Karpas-422 (cell line): ENCODE measurements around the gene DBH. TPM values are rescaled to one million over a fixed set of nuclear protein-coding genes. Genes with fewer than 3 reads are reported as not detected.

Source experiments
- DNase-seq: peaks from one replicate; pipeline ENCODE4 v3.0.0-alpha.2; 2015
- H2AFZ ChIP-seq: fragments of 200-600 bp; sonication (generic); 2 replicates; pipeline ENCODE4 v1.6.1; 2014; ENCODE audit warnings: antibody characterized with exemption, low read length, mixed read lengths
- H3K27ac ChIP-seq: fragments of 200-600 bp; sonication (generic); 2 replicates; pipeline ENCODE4 v1.5.1; 2014; ENCODE audit warnings: mild to moderate bottlenecking, low read length, moderate library complexity
- H3K27me3 ChIP-seq: fragments of 200-600 bp; sonication (generic); 2 replicates; pipeline ENCODE4 v1.6.1; 2014; ENCODE audit warnings: low read length, mixed read lengths
- H3K36me3 ChIP-seq: fragments of 200-600 bp; sonication (generic); 2 replicates; pipeline ENCODE4 v1.6.1; 2014; ENCODE audit warnings: low read length, mixed read lengths; ENCODE audit not compliant: insufficient read depth
- H3K4me1 ChIP-seq: fragments of 200-600 bp; sonication (generic); 2 replicates; pipeline ENCODE4 v1.6.1; 2014; ENCODE audit warnings: mild to moderate bottlenecking, low read length, mixed read lengths
- H3K4me2 ChIP-seq: fragments of 200-600 bp; sonication (generic); 2 replicates; pipeline ENCODE4 v1.6.1; 2014; ENCODE audit warnings: low read length, low read depth, mild to moderate bottlenecking; ENCODE audit not compliant: poor library complexity, severe bottlenecking
- H3K4me3 ChIP-seq: fragments of 200-600 bp; sonication (generic); 2 replicates; pipeline ENCODE4 v1.5.1; 2014; ENCODE audit warnings: mild to moderate bottlenecking, antibody characterized with exemption, low read length, mixed read lengths
- H3K79me2 ChIP-seq: fragments of 200-600 bp; sonication (generic); 2 replicates; pipeline ENCODE4 v1.6.1; 2014; ENCODE audit warnings: mild to moderate bottlenecking, low read length, mixed read lengths
- H3K9ac ChIP-seq: fragments of 200-600 bp; sonication (generic); 2 replicates; pipeline ENCODE4 v1.6.0; 2014; ENCODE audit warnings: low read length
- H3K9me2 ChIP-seq: fragments of 200-600 bp; sonication (generic), shearing (Covaris generic); replicated peaks from 2 replicates; pipeline ENCODE4 v1.6.0; 2014; ENCODE audit warnings: mild to moderate bottlenecking, low read length, moderate library complexity; ENCODE audit not compliant: insufficient read depth
- H3K9me3 ChIP-seq: fragments of 300-700, 200-600 bp; sonication (generic); 2 replicates; pipeline ENCODE4 v1.6.1; 2014; ENCODE audit warnings: low read length, mixed read lengths
- H4K20me1 ChIP-seq: fragments of 200-600 bp; sonication (generic); 2 replicates; pipeline ENCODE4 v1.6.1; 2014; ENCODE audit warnings: mild to moderate bottlenecking, antibody characterized with exemption, low read length, low read depth; ENCODE audit not compliant: insufficient read depth
- total RNA-seq: library from RNA; depleted of rRNA; stranded (reverse); fragments of >200 nt; shearing (Covaris generic); gene quantifications from 2 replicates; pipeline ENCODE4 v1.2.3, GENCODE V29; 2014; ENCODE audit warnings: low replicate concordance

Gene DBH
- total RNA-seq, 1 experiment from 2014 or later: not detected

DNA sequence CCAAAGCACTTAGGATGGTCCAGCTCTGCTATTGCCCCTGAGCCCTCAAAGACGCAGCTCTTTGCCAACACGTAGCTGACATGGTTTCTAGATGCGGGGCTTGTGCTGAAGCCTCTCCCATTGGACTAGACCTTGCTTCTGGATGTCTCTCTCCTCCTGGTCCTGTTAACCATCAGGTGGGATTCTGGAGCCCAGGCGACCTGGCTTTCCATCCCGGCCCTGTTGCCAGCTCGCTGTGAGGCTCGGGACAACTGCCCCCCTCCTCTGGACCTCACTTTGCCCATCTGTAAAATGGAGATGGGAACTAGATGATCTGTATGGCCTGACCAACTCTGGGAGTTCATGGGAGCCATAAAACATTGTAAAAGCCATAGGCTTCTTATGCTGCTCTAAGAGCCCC is 4.0 kb downstream of the DBH start:
- no peak overlapping the region for H3K4me2 ChIP-seq
- H3K79me2 ChIP-seq: no peaks in the 10 kb centered on the region
- H3K9ac ChIP-seq: no peak overlapping the region
- no peak overlapping the region for H2AFZ ChIP-seq
- DNase-seq: no peak
- no peaks in the 10 kb centered on the region for H3K9me2 ChIP-seq
- no peak overlapping the region for H3K4me3 ChIP-seq
- H3K9me3 ChIP-seq: no peaks in the 10 kb centered on the region
- H3K27me3 ChIP-seq: no peaks in the 10 kb centered on the region
- no peaks in the 10 kb centered on the region for H3K36me3 ChIP-seq
- H3K27ac ChIP-seq: no peak overlapping the region
- no peaks in the 10 kb centered on the region for H3K4me1 ChIP-seq
- 0 out of 2 replicates have a peak, but pooled peaks cover 3% of the 10 kb centered on the region for H4K20me1 ChIP-seq

DNA sequence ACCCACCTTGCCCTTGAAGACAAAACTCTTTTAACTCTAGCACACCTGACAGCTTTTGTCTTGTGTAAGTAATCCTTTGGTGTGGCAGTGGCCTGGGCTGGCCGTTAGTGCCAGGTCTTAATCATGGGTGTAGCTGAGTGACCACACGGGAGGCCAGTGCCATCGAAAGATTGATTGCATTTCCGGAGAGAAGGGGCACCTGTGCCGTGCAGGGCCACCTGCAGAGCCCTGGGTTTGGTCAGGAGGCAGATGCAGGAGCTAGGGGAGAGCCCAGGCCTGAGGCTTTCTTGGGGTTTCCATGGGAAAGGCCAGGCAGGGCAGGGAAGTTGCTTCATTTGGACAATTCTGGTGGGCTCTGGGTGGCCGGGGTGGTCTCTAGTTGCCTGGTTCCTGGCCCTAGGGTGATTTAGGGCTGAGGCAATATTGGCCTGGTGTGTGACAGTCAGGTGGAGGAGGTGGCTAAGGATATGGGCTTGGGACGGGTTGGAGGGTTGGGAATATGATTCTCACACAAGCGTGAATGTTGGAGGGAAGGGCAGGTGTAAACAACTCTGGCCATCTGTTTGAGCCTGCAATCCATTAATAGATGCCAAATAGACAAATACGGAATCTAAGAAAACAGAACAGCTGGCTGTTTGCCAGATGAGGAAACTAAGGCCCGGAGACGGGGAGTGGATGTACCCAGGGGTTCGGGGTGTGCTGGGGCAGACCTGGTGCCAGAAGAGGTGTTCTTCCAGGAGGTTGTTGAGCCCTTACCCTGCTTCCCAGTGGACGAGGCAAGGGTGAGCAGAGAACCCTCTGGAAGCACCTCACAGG is 4.6 kb downstream of the DBH start:
- Histone ChIP-seq H4K20me1 (0 out of 2 replicates have a peak, but pooled peaks cover 3% of the 10 kb centered on the region), H3K27me3 (no peaks in the 10 kb centered on the region), H3K9me3 (no peaks in the 10 kb centered on the region), H3K4me3 (no peak overlapping the region), H3K27ac (no peak overlapping the region), H3K4me1 (no peaks in the 10 kb centered on the region), H3K79me2 (no peaks in the 10 kb centered on the region), H3K9ac (no peak overlapping the region), H3K36me3 (no peaks in the 10 kb centered on the region), H3K4me2 (no peak overlapping the region), H2AFZ (no peak overlapping the region), H3K9me2 (no peaks in the 10 kb centered on the region)
- no peak for DNase-seq

DNA sequence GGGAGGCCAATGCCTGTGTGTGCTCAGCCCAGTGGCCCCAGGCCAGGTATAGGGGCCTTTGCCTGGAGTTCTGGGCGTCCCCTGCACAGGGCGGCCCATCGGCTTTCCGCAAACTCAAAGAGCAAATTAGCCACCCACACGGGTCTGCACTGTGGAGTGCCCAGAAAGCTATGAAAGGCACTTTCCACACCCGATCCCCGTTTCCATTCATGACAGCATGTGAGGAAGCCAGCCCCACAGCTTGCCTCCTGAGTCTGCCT is 5.2 kb downstream of the DBH start:
- Histone ChIP-seq H3K4me2 (no peak overlapping the region), H3K36me3 (no peaks in the 10 kb centered on the region), H3K27me3 (no peaks in the 10 kb centered on the region), H2AFZ (no peak overlapping the region), H3K9ac (no peak overlapping the region), H3K9me2 (no peaks in the 10 kb centered on the region), H3K79me2 (no peaks in the 10 kb centered on the region), H3K27ac (no peak overlapping the region), H3K4me3 (no peak overlapping the region), H3K9me3 (no peaks in the 10 kb centered on the region), H4K20me1 (0 out of 2 replicates have a peak, but pooled peaks cover 3% of the 10 kb centered on the region), H3K4me1 (no peaks in the 10 kb centered on the region)
- DNase-seq: no peak

DNA sequence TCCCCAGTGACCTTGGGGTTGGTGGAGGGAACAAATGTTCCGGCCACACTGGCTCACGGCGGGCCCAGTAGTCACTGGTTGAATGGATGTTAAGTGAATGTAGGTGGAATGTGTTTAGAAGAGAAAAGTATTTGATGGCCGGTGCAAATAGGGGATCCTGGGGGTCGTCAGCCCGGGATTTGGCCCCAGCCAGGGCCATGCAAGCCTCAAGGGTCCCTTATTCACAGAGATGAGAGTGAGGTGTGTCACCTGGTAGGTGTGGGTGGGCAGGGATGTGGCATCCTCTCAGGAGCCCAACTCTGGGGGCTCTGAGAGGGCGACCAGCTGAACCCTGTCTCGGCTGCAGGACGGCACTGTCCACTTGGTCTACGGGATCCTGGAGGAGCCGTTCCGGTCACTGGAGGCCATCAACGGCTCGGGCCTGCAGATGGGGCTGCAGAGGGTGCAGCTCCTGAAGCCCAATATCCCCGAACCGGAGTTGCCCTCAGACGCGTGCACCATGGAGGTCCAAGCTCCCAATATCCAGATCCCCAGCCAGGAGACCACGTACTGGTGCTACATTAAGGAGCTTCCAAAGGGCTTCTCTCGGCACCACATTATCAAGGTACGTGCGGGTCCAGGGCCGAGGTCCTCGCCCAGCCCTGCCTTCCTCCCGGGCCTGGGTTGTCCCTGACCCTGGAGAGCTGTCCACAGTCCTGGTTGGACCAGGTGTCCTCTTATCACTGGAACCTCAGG is 5.9 kb downstream of the DBH start:
- Histone ChIP-seq H3K9ac (no peak overlapping the region), H3K4me1 (no peaks in the 10 kb centered on the region), H3K27me3 (no peaks in the 10 kb centered on the region), H3K79me2 (no peaks in the 10 kb centered on the region), H3K9me3 (no peaks in the 10 kb centered on the region), H4K20me1 (0 out of 2 replicates have a peak, but pooled peaks cover 3% of the 10 kb centered on the region), H3K36me3 (no peaks in the 10 kb centered on the region), H3K9me2 (no peaks in the 10 kb centered on the region), H3K27ac (no peak overlapping the region), H2AFZ (no peak overlapping the region), H3K4me2 (no peak overlapping the region), H3K4me3 (no peak overlapping the region)
- no peak for DNase-seq

DNA sequence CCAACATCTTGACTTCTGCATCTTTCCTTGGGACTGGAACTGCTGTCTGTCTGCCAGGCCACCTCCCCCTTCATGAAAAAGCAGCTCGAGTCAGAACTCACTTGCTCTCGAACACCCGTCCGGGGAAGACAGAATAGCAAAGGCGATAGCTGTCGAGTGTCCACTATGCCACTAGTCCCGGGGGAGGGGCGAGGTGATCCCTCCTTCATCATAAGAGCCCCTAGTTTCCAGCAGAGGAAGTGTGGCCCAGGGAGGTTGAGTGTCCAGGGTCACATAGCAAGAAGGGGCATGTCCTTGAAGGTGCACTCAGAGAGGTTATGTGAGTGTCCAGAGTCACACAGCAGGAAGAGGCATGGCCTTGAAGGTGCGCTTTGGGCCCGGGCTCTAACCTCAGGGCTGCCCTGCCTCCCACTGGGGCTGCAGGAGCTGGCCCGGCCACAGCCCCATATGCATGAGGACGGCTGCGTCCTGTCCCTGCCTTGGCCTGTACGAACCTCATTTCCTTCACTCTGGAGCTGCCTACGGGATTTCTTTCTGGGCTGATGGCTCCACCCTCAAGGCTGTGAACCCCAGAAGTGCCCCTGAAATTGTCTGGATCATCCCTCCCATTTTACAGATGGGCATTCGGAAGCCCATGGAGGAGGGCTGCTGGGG is 6.7 kb downstream of the DBH start:
- no peaks in the 10 kb centered on the region for H3K36me3 ChIP-seq

DNA sequence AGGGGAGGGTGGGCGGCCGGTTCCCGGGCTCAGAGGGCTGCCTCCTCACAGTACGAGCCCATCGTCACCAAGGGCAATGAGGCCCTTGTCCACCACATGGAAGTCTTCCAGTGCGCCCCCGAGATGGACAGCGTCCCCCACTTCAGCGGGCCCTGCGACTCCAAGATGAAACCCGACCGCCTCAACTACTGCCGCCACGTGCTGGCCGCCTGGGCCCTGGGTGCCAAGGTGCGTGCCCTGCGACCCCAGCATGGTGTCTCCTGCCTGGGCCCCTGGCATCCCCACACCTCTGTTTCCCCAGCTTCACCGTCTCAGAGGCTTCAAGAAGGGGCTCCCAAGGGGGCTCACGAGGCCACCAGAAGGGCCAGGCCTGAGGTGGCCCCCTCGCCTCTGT is 7.2 kb downstream of the DBH start:
- DNase-seq: no peak
- Histone ChIP-seq H4K20me1 (0 out of 2 replicates have a peak, but pooled peaks cover 3% of the 10 kb centered on the region), H3K79me2 (no peaks in the 10 kb centered on the region), H3K4me3 (no peak overlapping the region), H3K9me2 (no peaks in the 10 kb centered on the region), H3K4me1 (no peaks in the 10 kb centered on the region), H3K9me3 (no peaks in the 10 kb centered on the region), H2AFZ (no peak overlapping the region), H3K27me3 (no peaks in the 10 kb centered on the region), H3K9ac (no peak overlapping the region), H3K4me2 (no peak overlapping the region), H3K27ac (no peak overlapping the region), H3K36me3 (no peaks in the 10 kb centered on the region)

More for the DNA sequence above, 6.7 kb downstream of the DBH start:
- Histone ChIP-seq H3K27ac (no peak overlapping the region), H4K20me1 (0 out of 2 replicates have a peak, but pooled peaks cover 3% of the 10 kb centered on the region), H3K9me2 (no peaks in the 10 kb centered on the region), H3K4me2 (no peak overlapping the region), H2AFZ (no peak overlapping the region), H3K4me3 (no peak overlapping the region), H3K4me1 (no peaks in the 10 kb centered on the region), H3K79me2 (no peaks in the 10 kb centered on the region), H3K9ac (no peak overlapping the region), H3K9me3 (no peaks in the 10 kb centered on the region), H3K27me3 (no peaks in the 10 kb centered on the region)
- DNase-seq: no peak

DNA sequence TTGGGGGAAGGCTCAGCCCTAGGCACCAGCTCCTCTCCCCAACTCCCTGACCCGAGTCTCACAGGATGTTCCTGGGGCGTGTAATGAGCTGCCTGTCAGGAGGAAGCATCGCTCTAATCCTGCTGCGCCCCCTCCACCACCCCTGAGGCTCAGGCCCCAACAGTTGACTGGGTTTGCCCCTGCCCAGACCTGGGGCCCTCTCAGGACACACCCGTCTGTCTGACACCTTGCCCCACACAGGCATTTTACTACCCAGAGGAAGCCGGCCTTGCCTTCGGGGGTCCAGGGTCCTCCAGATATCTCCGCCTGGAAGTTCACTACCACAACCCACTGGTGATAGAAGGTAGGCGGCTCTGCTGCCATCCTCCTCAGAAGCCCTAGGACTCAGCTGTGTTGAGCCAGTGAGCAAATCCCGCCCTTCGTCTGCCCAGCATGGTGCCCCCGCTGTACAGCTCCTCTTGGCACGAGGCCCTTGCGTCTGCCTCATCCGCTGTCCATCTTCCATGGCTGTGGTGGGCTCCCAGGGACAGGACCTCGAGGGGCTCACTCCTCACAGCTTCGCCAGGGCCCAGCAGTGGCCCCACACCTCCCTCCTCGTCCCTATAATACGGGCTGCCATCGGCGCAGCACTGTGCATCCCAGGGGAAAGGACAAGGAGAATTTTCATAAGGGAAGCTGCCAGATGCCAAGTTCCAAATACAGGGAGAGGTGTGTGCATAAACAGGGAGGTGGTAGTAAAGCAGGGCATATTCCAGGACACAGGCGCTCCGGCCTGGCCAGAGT is 8.0 kb downstream of the DBH start:
- Histone ChIP-seq H3K4me3 (no peak overlapping the region), H3K27ac (no peak overlapping the region), H3K4me1 (no peaks in the 10 kb centered on the region), H3K36me3 (no peaks in the 10 kb centered on the region), H3K9me3 (no peaks in the 10 kb centered on the region), H3K9me2 (no peaks in the 10 kb centered on the region), H2AFZ (no peak overlapping the region), H4K20me1 (0 out of 2 replicates have a peak, but pooled peaks cover 3% of the 10 kb centered on the region), H3K27me3 (no peaks in the 10 kb centered on the region), H3K4me2 (no peak overlapping the region), H3K9ac (no peak overlapping the region), H3K79me2 (no peaks in the 10 kb centered on the region)
- DNase-seq: no peak
